GM20431 (cell line): ENCODE data around the gene ALDH1L1.

ENCODE experiments used
- in situ Hi-C: fragments of 300-500 bp; cut with MseI, MboI; formaldehyde crosslinking; loops from one replicate; pipeline ENCODE4 v1.15.0; 2020; ENCODE audit warnings: low sequenced_read_pairs; ENCODE audit not compliant: unreplicated experiment

ALDH1L1 gene

DNA sequence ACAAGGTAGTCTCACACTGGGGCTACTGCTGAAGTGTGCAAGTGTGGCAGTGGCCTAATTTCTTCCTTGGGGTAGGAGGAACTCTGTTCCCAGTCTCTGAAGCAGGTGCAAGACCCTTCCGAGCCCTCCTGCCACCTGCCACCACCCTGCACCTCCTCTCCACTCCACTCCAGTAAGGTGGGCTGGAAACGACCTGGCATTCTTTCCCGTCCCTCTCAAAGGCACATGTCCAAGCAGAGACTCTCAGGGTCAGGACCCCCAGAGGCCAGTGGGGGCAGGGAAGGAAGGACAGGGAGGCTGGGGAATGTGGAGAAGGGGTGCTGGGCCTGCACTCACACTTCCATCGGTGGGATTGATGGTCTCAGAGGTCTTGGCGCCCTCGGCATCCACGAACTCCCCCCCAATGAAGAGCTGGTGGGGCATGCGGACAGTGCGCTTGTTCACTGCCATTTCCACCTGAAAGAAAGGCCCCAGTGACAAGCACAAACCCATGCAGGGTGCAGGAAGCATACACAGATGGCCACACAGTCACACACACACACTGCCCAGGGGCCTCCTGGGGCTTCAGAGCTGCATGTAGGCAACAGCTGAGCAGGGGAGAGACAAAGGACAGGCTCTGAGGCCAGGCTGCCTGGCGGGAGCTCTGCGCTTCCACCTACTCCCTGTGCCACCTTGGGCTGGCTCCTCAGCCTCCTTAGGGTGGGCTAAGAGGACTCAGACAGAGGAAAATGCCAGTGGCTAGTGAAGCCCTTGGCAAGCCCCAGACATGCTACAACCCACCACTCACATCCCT, 43.8 kb downstream of the ALDH1L1 start:
- in situ Hi-C loops = loop anchor here (10.0 kb wide), 1 partner anchor 258 kb away; the partner anchor contains the start of gene CFAP100

GRCh38 chr3:126135406-126136076, 44.8 kb downstream of the ALDH1L1 start:
- in situ Hi-C loops = loop anchor here (10.0 kb wide), 1 partner anchor 259 kb away; the partner anchor contains the start of gene CFAP100

- in situ Hi-C loops = loop anchor here (10.0 kb wide), 1 partner anchor 260 kb away; the partner anchor contains the start of gene CFAP100
Observed at GRCh38 chr3:126135071-126135405, 45.3 kb downstream of the ALDH1L1 start.

- in situ Hi-C loops = loop anchor here (10.0 kb wide), 1 partner anchor 260 kb away; the partner anchor contains the start of gene CFAP100
Observed at GRCh38 chr3:126134219-126134975, 46.0 kb downstream of the ALDH1L1 start.

- in situ Hi-C loops = loop anchor here (10.0 kb wide), 1 partner anchor 261 kb away; the partner anchor contains the start of gene CFAP100
Observed at GRCh38 chr3:126133606-126134005, 46.8 kb downstream of the ALDH1L1 start.

DNA sequence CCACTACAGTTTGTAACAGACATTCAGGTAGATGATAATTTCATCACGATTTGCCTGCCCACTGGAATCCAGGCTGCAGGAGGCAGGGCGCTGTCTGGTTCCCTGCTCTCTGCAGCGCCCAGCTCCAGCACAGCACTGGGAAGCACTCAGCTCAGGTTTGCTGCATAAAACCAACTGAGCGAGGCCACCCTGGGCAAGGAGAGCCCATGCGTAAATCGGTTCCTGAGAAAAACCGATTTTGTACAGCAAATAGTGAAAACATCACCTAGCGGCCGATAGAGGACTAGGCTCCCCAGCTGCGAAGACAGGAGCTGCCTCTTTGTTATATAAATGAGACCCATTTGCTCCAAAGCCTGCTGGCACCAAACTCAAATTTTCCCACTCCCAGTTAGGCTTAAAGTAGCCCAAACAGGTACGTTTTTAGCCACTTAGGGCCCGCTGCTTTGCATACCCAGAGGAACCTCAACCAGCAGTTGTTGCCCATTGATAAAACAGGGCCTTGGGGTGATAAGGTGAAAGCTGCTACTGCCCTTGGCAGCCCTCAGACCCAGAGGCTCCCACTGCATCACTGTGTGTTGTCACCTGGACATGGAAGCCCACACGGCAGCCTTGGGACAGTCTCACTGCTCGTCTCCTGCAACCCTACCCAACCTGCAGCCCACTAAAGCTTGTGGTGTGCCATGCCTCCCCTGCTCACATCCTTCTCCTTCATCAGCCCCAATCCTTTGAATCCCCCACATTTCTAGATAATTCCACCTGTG, 47.5 kb downstream of the ALDH1L1 start:
- in situ Hi-C loops = loop anchor here (10.0 kb wide), 1 partner anchor 262 kb away; the partner anchor contains the start of gene CFAP100

DNA sequence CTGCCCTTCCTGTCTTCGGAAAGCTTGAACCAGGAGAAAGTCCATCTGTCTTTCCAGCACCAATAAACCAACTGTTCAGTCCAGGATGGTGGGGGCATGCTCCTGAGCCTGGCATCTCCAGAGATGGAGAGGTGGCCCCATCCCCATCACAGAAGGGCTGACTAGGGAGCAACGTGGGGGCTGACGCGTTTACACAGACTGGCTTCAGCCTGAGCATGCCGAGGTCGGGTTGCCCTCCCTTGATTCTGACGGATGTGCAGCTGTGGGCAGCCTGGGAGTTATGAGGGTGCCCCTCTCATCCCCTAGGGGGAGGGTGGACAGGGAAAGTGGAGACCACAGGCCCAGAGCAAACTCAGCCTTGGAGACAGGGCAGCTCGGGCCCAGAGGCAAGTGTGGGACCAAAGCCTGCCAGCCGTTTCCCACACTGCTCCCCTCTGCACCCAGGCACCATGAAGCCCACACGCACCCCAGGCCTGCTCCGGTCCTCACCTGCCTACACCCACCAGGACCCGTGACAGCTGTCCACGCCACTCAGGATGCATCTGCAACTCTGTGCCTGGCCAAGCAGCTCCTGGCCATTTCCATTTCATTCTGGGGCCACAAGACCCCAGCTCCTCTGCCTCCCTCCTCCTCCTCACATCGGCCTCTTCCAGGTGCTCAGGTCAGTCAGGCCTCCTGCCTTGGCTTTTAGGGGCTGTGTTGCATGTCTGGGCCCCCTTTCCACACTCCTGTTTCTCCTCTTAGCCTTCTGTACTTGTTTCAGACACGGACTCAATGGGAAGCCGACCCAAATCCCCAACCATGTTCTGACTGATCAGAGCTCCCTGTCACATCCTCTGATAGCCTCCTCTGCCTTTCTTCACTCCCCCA, 48.3 kb downstream of the ALDH1L1 start:
- in situ Hi-C loops = loop anchor here (10.0 kb wide), 1 partner anchor 263 kb away; the partner anchor contains the start of gene CFAP100

DNA sequence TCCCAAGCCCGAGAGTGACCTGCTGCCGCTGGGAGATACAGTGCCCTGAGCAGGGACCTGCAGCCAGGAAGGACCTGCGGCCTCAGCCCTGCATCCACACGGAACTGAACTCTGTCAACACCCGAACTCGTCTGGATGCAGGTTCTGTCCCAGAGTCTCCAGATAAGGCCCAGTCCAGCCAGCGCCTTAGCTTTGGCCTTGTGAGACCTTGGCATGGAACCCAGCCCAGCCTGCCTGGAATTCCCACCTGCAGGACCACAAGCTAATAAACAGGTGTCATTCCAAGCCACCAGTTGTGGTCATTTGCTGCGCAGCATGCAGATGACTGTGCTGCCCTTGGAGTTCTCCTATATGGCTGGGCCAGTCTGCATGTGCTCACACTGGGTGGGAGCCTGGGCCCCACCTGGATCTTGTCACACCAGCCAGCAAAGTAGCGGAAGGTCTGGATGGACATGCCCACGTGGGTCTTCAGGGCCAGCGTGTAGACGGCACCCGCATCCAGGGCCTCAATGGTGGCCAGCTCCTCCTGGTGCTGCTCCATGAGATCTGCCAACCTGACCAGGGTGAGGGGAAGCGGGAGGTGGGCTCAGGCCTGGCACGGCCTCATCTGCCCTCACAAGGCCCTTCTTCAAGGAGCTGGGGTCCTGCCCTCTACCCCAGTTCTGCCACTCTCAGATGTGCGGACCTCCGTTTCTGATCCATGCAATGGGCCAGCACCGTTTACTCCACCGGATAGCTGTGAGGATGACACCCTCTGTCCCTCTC, 49.2 kb downstream of the ALDH1L1 start:
- in situ Hi-C loops = loop anchor here (10.0 kb wide), 1 partner anchor 264 kb away; the partner anchor contains the start of gene CFAP100

DNA sequence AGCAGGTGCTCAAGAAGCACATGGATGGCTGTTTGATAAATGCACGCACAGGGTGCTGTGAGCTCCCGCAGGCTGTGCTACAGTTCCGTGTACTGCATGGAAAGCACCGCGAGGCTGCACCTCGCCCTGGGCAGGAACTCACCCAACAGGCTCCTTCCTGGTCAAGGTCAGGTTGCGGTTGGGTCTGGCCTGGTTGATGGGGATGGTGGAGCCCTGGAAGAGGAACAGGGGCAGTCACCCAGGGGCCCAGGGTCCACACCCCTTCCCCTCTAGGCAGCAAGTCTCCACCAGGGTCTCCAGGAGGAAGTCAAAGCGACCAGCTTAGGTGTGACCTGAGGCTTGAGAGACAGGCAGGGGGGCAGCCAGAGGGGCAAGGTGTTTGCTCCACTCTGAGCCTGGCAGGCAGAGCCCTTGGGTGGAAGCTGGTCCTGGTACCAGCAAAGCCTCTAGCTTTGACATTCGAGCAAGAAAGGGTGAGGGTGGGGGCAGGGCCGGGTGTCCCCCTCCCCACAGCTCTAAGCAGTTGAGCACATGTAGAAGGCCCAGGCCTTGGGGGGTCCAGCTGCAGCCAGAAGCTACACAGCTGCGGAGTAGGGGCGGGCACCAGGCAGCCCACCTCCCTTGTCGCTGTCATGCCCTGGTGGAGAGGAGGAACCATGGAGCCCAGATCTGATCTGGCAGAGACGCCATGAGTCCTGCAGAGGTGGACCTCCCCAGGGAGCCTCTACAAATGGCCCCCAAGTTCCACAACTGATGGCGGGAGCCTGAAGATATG, 50.1 kb downstream of the ALDH1L1 start:
- in situ Hi-C loops = loop anchor here (10.0 kb wide), 1 partner anchor 265 kb away; the partner anchor contains the start of gene CFAP100

GRCh38 chr3:126129398-126129891, 50.9 kb downstream of the ALDH1L1 start:
- in situ Hi-C loops = no loop called here

DNA sequence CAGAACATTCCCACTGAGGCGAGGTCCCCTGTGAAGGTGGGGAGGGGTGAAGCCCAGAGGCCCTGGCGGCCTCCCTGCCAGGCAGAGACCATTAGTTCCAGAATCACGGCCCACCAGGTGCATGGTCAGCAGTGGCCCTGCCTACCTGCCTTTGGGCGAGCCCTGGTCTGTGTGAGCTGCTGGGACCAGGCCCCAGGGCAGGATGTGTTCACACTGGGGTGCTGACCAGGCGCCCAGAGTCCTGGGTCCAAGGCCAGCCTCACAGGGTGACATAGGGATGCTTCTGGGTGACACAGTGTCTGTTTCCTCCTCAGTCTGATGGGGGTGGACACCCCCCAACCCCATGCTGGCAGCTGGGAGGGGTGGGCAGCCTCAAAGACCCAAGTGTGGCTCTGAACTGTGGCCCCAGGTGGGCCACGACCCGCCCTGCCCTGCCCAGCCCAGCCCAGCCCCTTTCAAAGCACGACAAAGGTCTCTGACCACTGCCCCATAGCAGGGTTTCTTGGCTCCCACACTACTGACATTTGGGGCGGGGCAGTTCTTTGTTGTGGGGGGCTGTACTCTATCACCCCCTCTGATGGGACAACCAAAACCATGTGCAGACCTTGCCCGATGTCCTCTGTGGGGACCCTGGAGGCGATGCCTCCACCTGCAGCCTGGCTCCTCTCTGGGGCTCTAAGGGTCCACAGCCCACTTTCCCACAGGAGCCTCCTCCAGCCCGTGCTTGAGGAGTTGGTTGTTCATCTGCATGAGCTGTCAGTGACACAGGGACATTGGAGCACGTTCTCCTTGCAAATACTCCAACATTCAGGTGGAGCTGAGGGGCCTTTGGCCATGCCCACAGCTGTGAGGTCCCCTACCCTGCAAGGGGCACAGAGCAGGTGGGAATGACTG, 51.6 kb downstream of the ALDH1L1 start:
- in situ Hi-C loops = no loop called here

GRCh38 chr3:126127904-126128303, 52.5 kb downstream of the ALDH1L1 start:
- in situ Hi-C loops = no loop called here

DNA sequence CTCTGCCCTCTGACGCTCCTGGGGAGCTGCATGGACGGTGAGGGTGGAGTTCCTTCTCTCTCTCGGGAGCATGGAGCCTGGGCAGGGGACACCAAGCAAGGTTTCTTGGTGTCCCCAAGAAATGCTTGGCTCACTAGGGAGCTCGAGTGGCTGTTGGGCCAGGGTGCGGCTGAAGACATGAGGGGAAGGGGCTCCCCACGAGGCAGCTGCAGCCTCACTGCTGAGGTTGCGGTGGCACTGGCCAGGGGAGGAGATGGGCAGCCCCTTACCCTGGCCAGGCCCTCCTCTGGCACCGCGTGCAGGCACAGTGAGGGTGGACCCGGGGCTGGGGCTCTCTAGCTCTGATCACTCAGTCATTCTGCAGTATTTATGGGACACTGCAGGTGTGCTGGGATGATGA, 52.9 kb downstream of the ALDH1L1 start:
- in situ Hi-C loops = no loop called here

- in situ Hi-C loops = no loop called here
Observed at GRCh38 chr3:126126811-126127431, 53.5 kb downstream of the ALDH1L1 start.

DNA sequence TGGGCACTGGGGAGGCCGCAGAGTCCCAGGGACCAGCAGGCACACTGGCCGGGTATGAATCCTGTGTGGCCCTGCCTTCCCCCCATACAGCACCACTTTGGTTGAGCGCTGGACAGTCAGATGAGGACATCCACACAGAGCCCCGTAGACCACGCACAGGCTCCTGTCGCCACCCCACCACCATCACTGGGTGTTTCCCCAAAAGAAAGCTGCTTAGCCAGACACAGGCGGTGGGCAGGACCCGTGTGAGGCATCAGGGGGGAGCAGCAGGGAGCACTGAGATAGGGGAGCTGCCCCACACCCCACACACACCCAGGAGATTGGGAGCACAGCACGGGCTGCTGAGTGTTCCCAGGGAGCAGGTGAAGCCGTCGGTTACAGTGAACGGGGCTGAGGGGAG, 54.1 kb downstream of the ALDH1L1 start:
- in situ Hi-C loops = no loop called here
